ENCODE data around the gene KCNT1. TPM values are rescaled to one million over a fixed set of nuclear protein-coding genes. Genes with fewer than 3 reads are reported as not detected.

Gene KCNT1
- total RNA-seq, 1 donor from 2014 or later, result not detected

- DNase-seq (ENCODE audit: low read depth), result no peak
- Histone ChIP-seq H3K36me3 (ENCODE audit: control insufficient read depth, insufficient read depth, low read length) (no peaks in the 10 kb centered on the region), H3K27me3 (ENCODE audit: control insufficient read depth, insufficient read depth, low read length) (peaks cover 24% of the 10 kb centered on the region), H3K4me3 (ENCODE audit: low read depth, low read length) (no peak overlapping the region)
- TF ChIP-seq CTCF (IDR thresholded peaks at IDR 0.05; ENCODE audit: insufficient read depth, low read length, poor library complexity, severe bottlenecking), result no peak
Measured at GRCh38 chr9:135707252-135708138, 5.5 kb downstream of the KCNT1 start.

GRCh38 chr9:135708164-135708563, 6.2 kb downstream of the KCNT1 start:
- H3K36me3 ChIP-seq (ENCODE audit: control insufficient read depth, insufficient read depth, low read length), result no peaks in the 10 kb centered on the region
- DNase-seq (ENCODE audit: low read depth), result no peak
- H3K4me3 ChIP-seq (ENCODE audit: low read depth, low read length), result no peak overlapping the region
- peaks cover 27% of the 10 kb centered on the region for H3K27me3 ChIP-seq (ENCODE audit: control insufficient read depth, insufficient read depth, low read length)
- no peak for TF ChIP-seq CTCF (IDR thresholded peaks at IDR 0.05; ENCODE audit: insufficient read depth, low read length, poor library complexity, severe bottlenecking)

GRCh38 chr9:135711391-135711790, 9.4 kb downstream of the KCNT1 start:
- H3K36me3 ChIP-seq (ENCODE audit: control insufficient read depth, insufficient read depth, low read length), result no peaks in the 10 kb centered on the region
- no peak for DNase-seq (ENCODE audit: low read depth)
- H3K4me3 ChIP-seq (ENCODE audit: low read depth, low read length), result no peak overlapping the region
- no peak for TF ChIP-seq CTCF (IDR thresholded peaks at IDR 0.05; ENCODE audit: insufficient read depth, low read length, poor library complexity, severe bottlenecking)
- H3K27me3 ChIP-seq (ENCODE audit: control insufficient read depth, insufficient read depth, low read length), result peaks cover 42% of the 10 kb centered on the region

- DNase-seq (ENCODE audit: low read depth), result no peak
- Histone ChIP-seq H3K4me3 (ENCODE audit: low read depth, low read length) (no peak overlapping the region), H3K27me3 (ENCODE audit: control insufficient read depth, insufficient read depth, low read length) (peaks cover 42% of the 10 kb centered on the region), H3K36me3 (ENCODE audit: control insufficient read depth, insufficient read depth, low read length) (no peaks in the 10 kb centered on the region)
- no peak for TF ChIP-seq CTCF (IDR thresholded peaks at IDR 0.05; ENCODE audit: insufficient read depth, low read length, poor library complexity, severe bottlenecking)
Measured at GRCh38 chr9:135711881-135712280, 9.9 kb downstream of the KCNT1 start.

- no peak for TF ChIP-seq CTCF (IDR thresholded peaks at IDR 0.05; ENCODE audit: insufficient read depth, low read length, poor library complexity, severe bottlenecking)
- no peak for DNase-seq (ENCODE audit: low read depth)
- no peak overlapping the region for H3K4me3 ChIP-seq (ENCODE audit: low read depth, low read length)
- peaks cover 39% of the 10 kb centered on the region for H3K27me3 ChIP-seq (ENCODE audit: control insufficient read depth, insufficient read depth, low read length)
- no peaks in the 10 kb centered on the region for H3K36me3 ChIP-seq (ENCODE audit: control insufficient read depth, insufficient read depth, low read length)
Measured at GRCh38 chr9:135712613-135713295, 10.8 kb downstream of the KCNT1 start.
